Large intestine (tissue), 3 donors: Measurements from ENCODE around the gene TMEM232. TPM values are rescaled to one million over a fixed set of nuclear protein-coding genes. Genes with fewer than 3 reads are reported as not detected.

ENCODE experiments used
- DNase-seq, 2 donors: peaks; one replicate each; pipeline versions ENCODE4 v3.0.0 to v3.0.0-alpha.2; 2013
- H3K27ac ChIP-seq: one replicate; pipeline ENCODE4 v1.5.1; 2013; ENCODE audit warnings: low read length
- H3K27me3 ChIP-seq: 2 replicates; pipeline ENCODE4 v1.6.1; 2013; ENCODE audit warnings: low read length; ENCODE audit not compliant: control insufficient read depth, insufficient read depth
- H3K36me3 ChIP-seq: 2 replicates; pipeline ENCODE4 v1.6.1; 2013; ENCODE audit warnings: low read length; ENCODE audit not compliant: control insufficient read depth, insufficient read depth
- H3K4me1 ChIP-seq: one replicate; pipeline ENCODE4 v1.6.1; 2013; ENCODE audit warnings: low read length; ENCODE audit not compliant: control insufficient read depth, insufficient read depth
- H3K4me3 ChIP-seq: one replicate; pipeline ENCODE4 v1.5.1; 2013; ENCODE audit warnings: low read length
- H3K9me3 ChIP-seq: one replicate; pipeline ENCODE4 v1.6.1; 2013; ENCODE audit warnings: mild to moderate bottlenecking, low read depth, low read length, moderate library complexity; ENCODE audit not compliant: control insufficient read depth
- WGBS: methylation state at CpG from one replicate; pipeline ENCODE4 v1.1.5; 2013; ENCODE audit warnings: low lambda C conversion rate; ENCODE audit not compliant: insufficient coverage; 5-methylcytosine and 5-hydroxymethylcytosine counted together
- polyA plus RNA-seq: library from polyadenylated mRNA; unstranded; fragments of 120-200 nt; gene quantifications from one replicate; pipeline ENCODE4 v1.2.1, GENCODE V29; 2013

Gene TMEM232
- polyA plus RNA-seq, 1 donor: 2.2 TPM

DNA sequence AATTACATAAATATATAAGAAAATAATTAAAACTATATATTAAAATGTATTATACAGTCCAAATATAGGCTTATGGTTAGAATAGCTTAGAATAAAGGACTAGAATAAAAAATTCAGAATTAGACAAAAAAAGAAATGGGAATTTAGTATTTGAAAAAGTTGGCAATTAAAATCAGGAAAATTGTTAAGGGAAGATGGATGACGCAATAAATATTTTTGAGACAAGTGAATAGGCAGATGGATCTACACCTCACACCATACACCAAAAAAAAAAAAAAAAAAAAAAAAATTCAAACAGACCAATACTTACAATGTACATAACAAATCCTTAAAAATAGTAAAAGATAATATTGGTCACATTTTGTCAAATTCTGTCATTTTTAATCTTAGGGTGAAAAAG is 200.7 kb downstream of the TMEM232 start:
- no peak for DNase-seq
- no peaks in the 10 kb centered on the region for H3K4me1 ChIP-seq
- H3K4me3 ChIP-seq: no peak overlapping the region
- H3K27ac ChIP-seq: peak overlapping the region; percentile 55
- no peaks in the 10 kb centered on the region for H3K36me3 ChIP-seq
- no CpG with 5 or more reads among the region's 1 CpG for WGBS
- no peaks in the 10 kb centered on the region for H3K27me3 ChIP-seq
- no peaks in the 10 kb centered on the region for H3K9me3 ChIP-seq

DNA sequence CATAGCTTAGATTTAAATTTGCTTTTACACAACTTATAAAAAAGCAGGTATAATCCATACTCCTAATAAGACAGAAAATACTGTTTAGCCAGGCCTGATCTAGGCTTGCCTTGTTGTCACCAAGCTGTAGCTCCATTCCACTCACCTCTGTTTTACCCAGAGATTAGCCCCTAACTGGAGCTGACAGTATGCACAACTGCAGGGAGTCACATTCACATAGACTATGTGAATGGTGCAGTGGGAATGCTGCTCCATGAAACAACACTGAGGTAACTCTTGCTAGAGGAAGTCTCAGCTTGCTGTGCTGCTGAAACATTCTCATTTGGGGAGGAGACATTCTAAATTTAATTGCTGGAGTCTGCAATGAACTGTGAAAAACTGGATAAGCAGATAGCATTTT is 209.1 kb downstream of the TMEM232 start:
- Histone ChIP-seq H3K27ac (no peak overlapping the region), H3K27me3 (no peaks in the 10 kb centered on the region), H3K4me1 (no peaks in the 10 kb centered on the region), H3K9me3 (no peaks in the 10 kb centered on the region), H3K4me3 (no peak overlapping the region), H3K36me3 (no peaks in the 10 kb centered on the region)
- DNase-seq: no peak

DNA sequence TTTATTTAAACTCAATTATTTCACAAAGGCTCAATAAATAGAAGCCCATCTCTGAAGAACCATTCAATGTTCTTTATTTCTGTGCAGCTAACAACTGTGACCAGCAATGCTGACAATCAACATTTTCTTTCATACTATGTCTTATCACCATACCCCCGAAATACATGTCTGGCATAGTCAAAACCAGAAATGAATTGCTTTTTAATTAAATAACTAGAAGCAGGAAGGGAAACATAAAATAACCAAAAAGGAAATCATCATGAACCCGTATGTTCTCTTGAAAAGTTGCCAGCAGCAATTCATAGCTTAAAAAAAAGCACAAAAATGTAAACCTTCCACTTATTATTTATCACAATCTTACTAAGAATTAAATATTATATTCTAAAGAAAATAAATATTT is 212.4 kb downstream of the TMEM232 start:
- Histone ChIP-seq H3K27me3 (no peaks in the 10 kb centered on the region), H3K4me3 (no peak overlapping the region), H3K36me3 (no peaks in the 10 kb centered on the region), H3K27ac (no peak overlapping the region), H3K4me1 (no peaks in the 10 kb centered on the region), H3K9me3 (no peaks in the 10 kb centered on the region)
- 88% methylated on average over 1 of the region's 2 CpGs for WGBS
- DNase-seq: no peak

DNA sequence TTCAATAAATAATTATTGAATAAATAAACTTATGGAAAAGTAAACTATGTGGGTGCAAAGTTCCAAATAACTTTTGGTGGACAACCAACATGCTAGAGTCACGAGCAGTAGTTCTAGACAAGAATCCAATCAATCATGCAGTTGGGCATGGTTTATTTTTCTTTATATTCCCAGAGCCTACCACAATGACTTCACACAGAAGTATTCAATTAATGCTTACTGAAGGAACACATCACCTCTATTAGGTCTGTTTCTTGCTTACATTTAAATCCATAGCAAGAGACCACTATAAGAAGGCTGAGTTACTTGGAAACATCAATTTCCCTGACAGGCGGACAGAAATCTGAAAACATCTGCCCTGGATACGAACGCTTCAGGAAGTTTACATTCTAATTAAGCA is 214.2 kb downstream of the TMEM232 start:
- no peaks in the 10 kb centered on the region for H3K36me3 ChIP-seq
- no peaks in the 10 kb centered on the region for H3K4me1 ChIP-seq
- 86% methylated on average over 1 of the region's 4 CpGs for WGBS
- H3K27ac ChIP-seq: no peak overlapping the region
- H3K9me3 ChIP-seq: no peaks in the 10 kb centered on the region
- no peak for DNase-seq
- no peaks in the 10 kb centered on the region for H3K27me3 ChIP-seq
- H3K4me3 ChIP-seq: no peak overlapping the region

DNA sequence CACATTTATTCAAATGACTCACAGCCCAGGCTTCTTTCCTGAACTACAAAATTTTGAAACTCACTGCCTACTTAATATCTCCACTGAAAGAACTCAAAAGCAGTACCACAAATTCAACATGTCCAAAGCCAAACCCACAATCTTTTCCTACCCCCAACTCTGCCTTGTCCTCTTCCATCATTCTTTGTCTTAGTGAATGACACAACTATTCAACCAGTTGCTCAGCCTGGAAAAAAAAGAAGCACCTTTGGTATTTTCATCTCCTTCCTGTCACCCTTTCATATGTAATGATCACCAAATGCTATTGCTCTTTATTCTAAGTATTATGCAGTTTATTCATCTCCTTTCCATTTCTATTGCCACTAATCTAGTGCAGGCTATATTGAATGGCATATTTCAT is 216.3 kb downstream of the TMEM232 start:
- Histone ChIP-seq H3K4me1 (no peaks in the 10 kb centered on the region), H3K27ac (no peak overlapping the region), H3K9me3 (no peaks in the 10 kb centered on the region), H3K36me3 (no peaks in the 10 kb centered on the region), H3K4me3 (no peak overlapping the region), H3K27me3 (no peaks in the 10 kb centered on the region)
- no peak for DNase-seq

DNA sequence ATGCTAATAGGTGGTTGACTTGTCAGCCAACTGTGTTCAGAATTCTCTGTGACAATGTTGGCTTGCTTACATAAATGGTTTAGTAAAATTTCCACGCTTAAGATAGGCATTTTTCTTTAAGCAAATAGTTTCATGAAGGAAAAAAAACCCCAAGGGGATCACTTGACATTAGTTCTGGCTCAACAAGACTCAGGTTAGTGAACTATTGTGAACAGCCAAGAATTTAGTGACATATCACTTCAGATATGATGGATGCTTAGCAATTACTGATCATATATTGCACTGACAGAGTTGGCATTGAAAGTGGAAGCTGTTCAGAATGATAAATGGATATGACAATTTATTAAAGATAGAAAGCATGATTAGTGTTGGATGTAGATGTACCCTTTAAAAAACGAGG is 218.5 kb downstream of the TMEM232 start:
- H3K27me3 ChIP-seq: no peaks in the 10 kb centered on the region
- no peaks in the 10 kb centered on the region for H3K36me3 ChIP-seq
- no CpG with 5 or more reads among the region's 2 CpGs for WGBS
- no peak for DNase-seq
- H3K4me3 ChIP-seq: no peak overlapping the region
- no peak overlapping the region for H3K27ac ChIP-seq
- H3K4me1 ChIP-seq: no peaks in the 10 kb centered on the region
- H3K9me3 ChIP-seq: no peaks in the 10 kb centered on the region

DNA sequence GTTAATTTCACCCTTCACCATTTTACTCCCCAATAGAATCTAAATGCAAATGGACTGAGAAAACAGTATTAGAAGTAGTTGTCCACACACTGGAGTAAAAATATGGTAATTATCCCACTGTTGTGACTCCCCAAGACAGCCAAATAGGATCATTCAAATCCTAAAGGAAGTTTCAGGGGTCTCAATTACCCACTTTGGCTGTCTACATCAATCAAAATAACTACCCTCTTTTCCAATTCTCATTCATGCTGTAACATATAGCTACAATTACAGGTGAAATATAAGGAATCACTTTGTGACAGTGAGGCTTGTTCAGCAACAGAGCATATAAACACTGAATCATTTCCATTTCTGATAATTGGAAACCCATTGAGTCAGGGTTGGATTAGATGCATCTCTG is 220.1 kb downstream of the TMEM232 start:
- no peaks in the 10 kb centered on the region for H3K4me1 ChIP-seq
- no peaks in the 10 kb centered on the region for H3K9me3 ChIP-seq
- no peak for DNase-seq
- H3K36me3 ChIP-seq: no peaks in the 10 kb centered on the region
- H3K27ac ChIP-seq: no peak overlapping the region
- H3K27me3 ChIP-seq: no peaks in the 10 kb centered on the region
- H3K4me3 ChIP-seq: no peak overlapping the region

DNA sequence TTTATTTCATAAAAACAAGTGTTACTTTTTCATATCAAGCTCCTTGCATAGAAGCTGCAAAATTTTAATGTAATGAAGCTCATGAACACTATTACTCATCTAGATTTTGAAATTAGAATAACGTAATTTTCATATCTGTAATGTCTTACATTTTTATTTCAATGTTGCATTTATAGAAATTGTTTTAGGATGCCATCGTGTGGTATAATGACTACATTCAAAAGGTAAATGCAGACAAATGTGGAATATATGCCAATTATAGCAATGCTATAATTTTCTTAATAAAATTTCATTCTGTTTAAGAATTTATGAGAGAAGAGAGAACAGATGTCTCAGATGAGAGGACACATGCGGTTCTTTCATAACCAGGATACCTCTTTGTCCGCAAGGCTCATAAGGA is 230.2 kb downstream of the TMEM232 start:
- no peaks in the 10 kb centered on the region for H3K4me1 ChIP-seq
- DNase-seq: no peak
- no peaks in the 10 kb centered on the region for H3K36me3 ChIP-seq
- H3K9me3 ChIP-seq: no peaks in the 10 kb centered on the region
- WGBS: 91% methylated on average over 3 of the region's 4 CpGs
- no peaks in the 10 kb centered on the region for H3K27me3 ChIP-seq
- no peak overlapping the region for H3K4me3 ChIP-seq
- no peak overlapping the region for H3K27ac ChIP-seq

DNA sequence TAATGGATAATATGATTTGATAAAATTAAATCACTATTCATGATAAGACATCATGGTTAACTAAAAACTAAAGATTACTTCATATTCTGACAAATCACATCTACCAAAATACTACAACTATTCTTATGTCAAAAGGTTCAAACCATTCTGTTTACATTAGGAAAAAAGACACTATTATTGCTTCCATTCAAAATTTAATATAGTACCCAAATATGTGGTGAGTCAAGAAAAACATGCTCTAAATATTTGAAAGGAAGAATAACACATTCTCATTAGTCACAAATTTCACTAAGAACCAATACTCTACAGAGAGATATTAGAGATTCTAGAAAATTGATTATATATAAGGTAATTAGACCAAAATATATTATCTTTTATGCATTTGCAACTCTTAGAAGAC is 234.0 kb downstream of the TMEM232 start:
- no peak for DNase-seq
- Histone ChIP-seq H3K36me3 (no peaks in the 10 kb centered on the region), H3K27me3 (no peaks in the 10 kb centered on the region), H3K27ac (no peak overlapping the region), H3K4me1 (no peaks in the 10 kb centered on the region), H3K9me3 (no peaks in the 10 kb centered on the region), H3K4me3 (no peak overlapping the region)

DNA sequence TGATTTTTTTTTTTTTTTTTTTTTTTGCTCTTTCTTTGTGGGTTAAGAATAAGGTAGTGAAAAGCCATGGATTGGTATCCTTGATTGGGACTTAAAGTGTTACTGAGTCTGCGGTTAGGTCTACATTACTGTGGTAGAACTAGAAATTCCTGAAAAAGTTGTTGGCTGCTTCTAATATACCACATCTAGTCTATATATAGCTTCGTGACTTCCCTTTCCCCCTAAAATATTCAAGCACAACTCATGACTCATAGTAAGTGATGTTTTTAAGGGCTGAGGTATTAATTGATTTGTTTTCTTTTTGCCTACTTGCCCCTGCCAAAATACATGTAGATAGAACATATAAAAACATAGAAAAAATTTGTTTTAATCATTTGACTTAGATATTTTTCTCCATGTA is 247.6 kb downstream of the TMEM232 start:
- H3K4me1 ChIP-seq: no peaks in the 10 kb centered on the region
- H3K36me3 ChIP-seq: no peaks in the 10 kb centered on the region
- no peak overlapping the region for H3K4me3 ChIP-seq
- H3K9me3 ChIP-seq: peaks cover 2% of the 10 kb centered on the region
- WGBS: no CpG with 5 or more reads among the region's 2 CpGs
- H3K27ac ChIP-seq: no peak overlapping the region
- no peak for DNase-seq
- H3K27me3 ChIP-seq: no peaks in the 10 kb centered on the region

DNA sequence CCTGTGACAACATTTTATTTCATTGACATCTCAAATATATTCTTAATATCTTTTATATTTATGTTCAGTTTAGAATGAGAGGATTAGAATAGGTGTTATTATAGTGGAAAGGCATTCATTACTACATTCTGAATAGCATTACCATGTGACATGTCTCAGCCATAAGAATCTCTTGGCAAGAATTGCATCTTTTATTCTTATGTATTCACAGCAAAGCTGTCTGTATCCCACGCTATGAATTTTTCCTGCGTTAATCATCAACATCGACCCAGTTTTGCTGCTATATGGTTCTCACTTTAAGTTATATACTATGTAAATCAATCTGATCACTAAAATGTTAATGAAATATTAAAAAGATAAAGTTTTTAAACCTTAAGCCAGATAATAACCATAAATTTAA is 248.6 kb downstream of the TMEM232 start:
- Histone ChIP-seq H3K4me1 (no peaks in the 10 kb centered on the region), H3K27me3 (no peaks in the 10 kb centered on the region), H3K27ac (no peak overlapping the region), H3K36me3 (no peaks in the 10 kb centered on the region), H3K9me3 (no peaks in the 10 kb centered on the region), H3K4me3 (no peak overlapping the region)
- WGBS: 62% methylated on average over 3 of the region's 3 CpGs
- no peak for DNase-seq

DNA sequence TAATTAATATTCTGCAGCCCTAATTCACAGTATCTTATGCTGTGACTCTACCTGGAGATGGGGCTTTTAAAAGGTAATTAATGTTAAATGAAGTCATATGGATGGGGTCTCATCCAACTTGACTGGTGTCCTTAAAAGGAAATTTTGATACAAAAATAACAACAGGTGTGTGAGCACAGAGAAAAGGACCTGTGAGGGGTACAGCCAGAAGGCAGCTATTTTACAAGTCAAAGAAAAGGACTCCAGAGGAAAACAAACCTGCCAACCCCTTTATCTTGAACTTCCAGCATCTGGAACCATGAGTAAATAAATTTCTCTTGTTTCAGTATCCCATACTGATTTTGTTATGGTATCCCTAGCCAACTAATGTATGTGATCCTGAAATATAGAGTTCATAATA is 250.3 kb downstream of the TMEM232 start:
- Histone ChIP-seq H3K9me3 (peaks cover 6% of the 10 kb centered on the region), H3K27ac (no peak overlapping the region), H3K36me3 (no peaks in the 10 kb centered on the region), H3K27me3 (no peaks in the 10 kb centered on the region), H3K4me3 (no peak overlapping the region), H3K4me1 (no peaks in the 10 kb centered on the region)
- no peak for DNase-seq
